ENCODE results near the gene PSG3.
"Not testable (repeated sequence)": the region's sequence is repeated elsewhere in the genome, so short reads cannot be mapped to it uniquely, and the experiment has no call there.

GRCh38 chr19:42728341-42728740 is 11.9 kb downstream of the PSG3 start:
- TF ChIP-seq, protein P1, sequence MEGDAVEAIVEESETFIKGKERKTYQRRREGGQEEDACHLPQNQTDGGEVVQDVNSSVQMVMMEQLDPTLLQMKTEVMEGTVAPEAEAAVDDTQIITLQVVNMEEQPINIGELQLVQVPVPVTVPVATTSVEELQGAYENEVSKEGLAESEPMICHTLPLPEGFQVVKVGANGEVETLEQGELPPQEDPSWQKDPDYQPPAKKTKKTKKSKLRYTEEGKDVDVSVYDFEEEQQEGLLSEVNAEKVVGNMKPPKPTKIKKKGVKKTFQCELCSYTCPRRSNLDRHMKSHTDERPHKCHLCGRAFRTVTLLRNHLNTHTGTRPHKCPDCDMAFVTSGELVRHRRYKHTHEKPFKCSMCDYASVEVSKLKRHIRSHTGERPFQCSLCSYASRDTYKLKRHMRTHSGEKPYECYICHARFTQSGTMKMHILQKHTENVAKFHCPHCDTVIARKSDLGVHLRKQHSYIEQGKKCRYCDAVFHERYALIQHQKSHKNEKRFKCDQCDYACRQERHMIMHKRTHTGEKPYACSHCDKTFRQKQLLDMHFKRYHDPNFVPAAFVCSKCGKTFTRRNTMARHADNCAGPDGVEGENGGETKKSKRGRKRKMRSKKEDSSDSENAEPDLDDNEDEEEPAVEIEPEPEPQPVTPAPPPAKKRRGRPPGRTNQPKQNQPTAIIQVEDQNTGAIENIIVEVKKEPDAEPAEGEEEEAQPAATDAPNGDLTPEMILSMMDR (IDR thresholded peaks at IDR 0.05 in 2 of 3, conservative IDR thresholded peaks at IDR 0.05 in 1 of 3; ENCODE audit: borderline replicate concordance in 1 of 3, insufficient read depth in 1 of 3, low read depth in 2 of 3, low read length in 2 of 3), result not testable (repeated sequence)
- TF ChIP-seq, protein P2, sequence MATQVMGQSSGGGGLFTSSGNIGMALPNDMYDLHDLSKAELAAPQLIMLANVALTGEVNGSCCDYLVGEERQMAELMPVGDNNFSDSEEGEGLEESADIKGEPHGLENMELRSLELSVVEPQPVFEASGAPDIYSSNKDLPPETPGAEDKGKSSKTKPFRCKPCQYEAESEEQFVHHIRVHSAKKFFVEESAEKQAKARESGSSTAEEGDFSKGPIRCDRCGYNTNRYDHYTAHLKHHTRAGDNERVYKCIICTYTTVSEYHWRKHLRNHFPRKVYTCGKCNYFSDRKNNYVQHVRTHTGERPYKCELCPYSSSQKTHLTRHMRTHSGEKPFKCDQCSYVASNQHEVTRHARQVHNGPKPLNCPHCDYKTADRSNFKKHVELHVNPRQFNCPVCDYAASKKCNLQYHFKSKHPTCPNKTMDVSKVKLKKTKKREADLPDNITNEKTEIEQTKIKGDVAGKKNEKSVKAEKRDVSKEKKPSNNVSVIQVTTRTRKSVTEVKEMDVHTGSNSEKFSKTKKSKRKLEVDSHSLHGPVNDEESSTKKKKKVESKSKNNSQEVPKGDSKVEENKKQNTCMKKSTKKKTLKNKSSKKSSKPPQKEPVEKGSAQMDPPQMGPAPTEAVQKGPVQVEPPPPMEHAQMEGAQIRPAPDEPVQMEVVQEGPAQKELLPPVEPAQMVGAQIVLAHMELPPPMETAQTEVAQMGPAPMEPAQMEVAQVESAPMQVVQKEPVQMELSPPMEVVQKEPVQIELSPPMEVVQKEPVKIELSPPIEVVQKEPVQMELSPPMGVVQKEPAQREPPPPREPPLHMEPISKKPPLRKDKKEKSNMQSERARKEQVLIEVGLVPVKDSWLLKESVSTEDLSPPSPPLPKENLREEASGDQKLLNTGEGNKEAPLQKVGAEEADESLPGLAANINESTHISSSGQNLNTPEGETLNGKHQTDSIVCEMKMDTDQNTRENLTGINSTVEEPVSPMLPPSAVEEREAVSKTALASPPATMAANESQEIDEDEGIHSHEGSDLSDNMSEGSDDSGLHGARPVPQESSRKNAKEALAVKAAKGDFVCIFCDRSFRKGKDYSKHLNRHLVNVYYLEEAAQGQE (IDR thresholded peaks at IDR 0.05; ENCODE audit: low read depth), result not testable (repeated sequence)
- TF ChIP-seq YY1 (IDR thresholded peaks at IDR 0.05; ENCODE audit: extremely low read depth, insufficient replicate concordance, low read depth, low read length); POLR2A (IDR thresholded peaks at IDR 0.05; ENCODE audit: borderline replicate concordance, extremely low read depth, insufficient read depth, insufficient read length); EGR1 (IDR thresholded peaks at IDR 0.05; ENCODE audit: low read depth); ZFX (IDR thresholded peaks at IDR 0.05): not testable (repeated sequence)
- TF ChIP-seq, protein P3, sequence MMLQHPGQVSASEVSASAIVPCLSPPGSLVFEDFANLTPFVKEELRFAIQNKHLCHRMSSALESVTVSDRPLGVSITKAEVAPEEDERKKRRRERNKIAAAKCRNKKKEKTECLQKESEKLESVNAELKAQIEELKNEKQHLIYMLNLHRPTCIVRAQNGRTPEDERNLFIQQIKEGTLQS (IDR thresholded peaks at IDR 0.05), result not testable (repeated sequence)
